HG03064 (cell line): ENCODE data around the gene PEX13.
"Not testable (repeated sequence)": the region's sequence is repeated elsewhere in the genome, so short reads cannot be mapped to it uniquely, and the experiment has no call there.

ENCODE experiments used
- ATAC-seq: cut with Tn5 transposase; IDR thresholded peaks from one replicate; pipeline ENCODE4 v1.9.1; 2021; ENCODE audit warnings: low read depth; ENCODE audit not compliant: unreplicated experiment

PEX13 gene

GRCh38 chr2:61005736-61006135, 11.8 kb upstream of the PEX13 start:
- ATAC-seq: no peak

DNA sequence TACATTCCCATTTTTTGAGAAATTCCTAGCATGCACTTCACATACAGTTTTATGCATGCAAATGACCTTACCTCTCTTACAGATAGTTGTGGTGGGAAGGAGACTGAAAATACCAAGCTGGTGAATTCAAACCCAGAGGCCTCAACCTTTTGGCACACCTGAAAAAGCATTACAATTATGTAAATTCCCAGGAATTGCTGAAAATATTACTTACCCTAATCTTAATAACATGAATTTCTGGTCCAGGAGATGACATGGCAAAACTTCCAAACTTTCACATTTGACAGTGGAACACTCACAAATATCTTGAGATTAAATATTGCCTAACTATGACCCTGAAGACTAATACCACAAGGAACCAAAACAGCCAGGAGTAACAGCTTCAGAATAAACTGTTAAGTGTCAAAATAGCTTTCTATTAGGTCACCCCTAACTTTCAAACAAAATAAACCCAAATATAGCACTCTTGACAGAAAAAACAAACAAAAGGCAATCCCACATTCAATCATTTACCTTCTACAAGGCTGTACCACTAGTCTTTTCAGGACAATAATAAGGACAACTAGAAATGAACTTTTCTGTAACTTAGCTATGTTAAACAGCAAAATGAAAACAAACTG, 10.9 kb upstream of the PEX13 start:
- no peak for ATAC-seq

- no peak for ATAC-seq
Measured at GRCh38 chr2:61009355-61009754, 8.2 kb upstream of the PEX13 start.

GRCh38 chr2:61011678-61012077, 5.8 kb upstream of the PEX13 start:
- ATAC-seq: no peak

- ATAC-seq: not testable (repeated sequence)
Measured at GRCh38 chr2:61012303-61012702, 5.2 kb upstream of the PEX13 start.

DNA sequence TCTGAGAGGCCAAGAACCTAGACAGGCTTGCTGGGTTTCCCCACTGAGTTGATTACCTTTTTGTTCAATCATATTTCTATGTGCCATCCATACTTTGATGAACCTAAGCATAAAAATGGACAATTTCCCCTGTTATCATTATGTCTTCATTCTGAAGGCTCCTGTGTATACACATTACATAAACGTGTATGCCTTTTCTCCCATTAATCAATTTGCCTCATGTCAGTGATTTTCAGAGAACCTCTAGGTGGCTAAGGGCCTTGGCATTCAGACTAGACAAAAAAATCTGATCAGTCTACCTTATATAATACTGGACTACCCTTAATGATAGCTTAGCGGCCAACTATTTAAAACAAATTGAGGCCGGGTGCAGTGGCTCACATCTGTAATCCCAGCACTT, 4.1 kb upstream of the PEX13 start:
- no peak for ATAC-seq

- ATAC-seq: no peak
Measured at GRCh38 chr2:61014763-61015162, 2.8 kb upstream of the PEX13 start.

- no peak for ATAC-seq
Measured at GRCh38 chr2:61015976-61016375, 1.5 kb upstream of the PEX13 start.

DNA sequence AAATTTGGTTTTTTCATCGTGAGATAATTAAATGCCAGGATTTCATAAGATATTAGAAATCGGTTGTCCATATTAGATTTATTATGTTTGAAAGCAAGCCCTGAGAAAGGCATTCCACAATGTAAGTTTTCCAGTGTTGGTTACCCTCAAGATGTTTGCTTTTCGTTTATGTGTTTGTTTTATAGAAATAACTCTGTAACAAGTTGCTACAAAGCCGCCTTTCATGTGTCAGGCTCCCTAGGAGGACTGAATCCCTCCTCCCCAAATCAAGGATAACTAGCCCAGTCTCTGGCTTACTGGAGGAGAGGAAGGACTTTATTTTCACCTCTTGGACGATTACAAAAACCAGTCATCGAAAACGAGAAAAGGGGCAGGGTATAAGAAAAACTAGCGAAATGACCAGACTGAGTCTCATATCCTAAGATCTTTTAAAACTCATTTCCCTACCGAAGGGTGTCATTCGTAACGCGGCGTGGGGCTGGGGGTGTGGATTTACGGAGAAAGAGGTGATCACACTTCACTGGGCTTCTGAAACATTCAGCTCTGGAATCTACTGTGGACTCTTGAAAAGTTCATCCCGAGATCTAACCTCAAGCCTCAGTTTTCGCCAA, 1.0 kb upstream of the PEX13 start:
- ATAC-seq: peak; percentile 2

GRCh38 chr2:61017003-61017555, 441 bp upstream of the PEX13 start:
- peak; percentile 49 for ATAC-seq

GRCh38 chr2:61018318-61018755, 817 bp downstream of the PEX13 start:
- no peak for ATAC-seq

DNA sequence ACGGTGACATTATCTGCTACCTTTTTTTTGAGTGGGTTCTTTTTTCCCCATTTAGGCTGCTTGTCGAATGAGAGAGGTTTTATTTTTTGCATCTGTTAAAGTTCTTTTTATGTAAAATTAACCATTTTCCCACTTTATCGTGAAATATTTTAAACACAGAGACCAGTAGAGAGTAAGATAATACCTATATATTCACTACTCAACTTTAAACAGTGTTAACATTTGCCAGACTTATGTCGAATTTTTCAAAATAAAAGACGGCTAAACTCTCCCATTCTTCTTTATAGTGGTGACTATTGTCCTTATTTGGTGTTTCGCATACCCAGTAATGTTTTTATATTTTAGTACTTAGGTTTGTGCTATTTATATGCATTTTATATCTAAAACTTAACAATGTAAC, 1.3 kb downstream of the PEX13 start:
- no peak for ATAC-seq

DNA sequence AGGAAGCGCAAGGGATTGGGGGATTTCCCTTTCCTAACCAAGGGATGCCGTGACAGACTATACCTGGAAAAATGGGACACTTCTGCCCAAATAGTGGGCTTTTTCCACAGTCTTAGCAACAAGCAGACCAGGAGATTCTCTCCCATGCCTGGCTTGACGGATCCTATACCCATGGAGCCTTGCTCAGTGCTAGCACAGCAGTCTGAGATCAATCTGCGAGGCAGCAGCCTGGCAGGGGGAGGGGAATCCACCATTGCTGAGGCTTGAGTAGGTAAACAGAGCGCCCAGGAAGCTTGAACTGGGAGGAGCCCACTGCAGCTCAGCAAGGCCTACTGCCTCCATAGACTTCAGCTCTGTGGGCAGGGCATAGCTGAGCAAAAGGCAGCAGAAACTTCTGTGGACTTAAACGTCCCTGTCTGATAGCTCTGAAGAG, 3.7 kb downstream of the PEX13 start:
- no peak for ATAC-seq

- no peak for ATAC-seq
Measured at GRCh38 chr2:61023670-61024069, 6.2 kb downstream of the PEX13 start.

GRCh38 chr2:61029533-61029932, 12.0 kb downstream of the PEX13 start:
- ATAC-seq: no peak

DNA sequence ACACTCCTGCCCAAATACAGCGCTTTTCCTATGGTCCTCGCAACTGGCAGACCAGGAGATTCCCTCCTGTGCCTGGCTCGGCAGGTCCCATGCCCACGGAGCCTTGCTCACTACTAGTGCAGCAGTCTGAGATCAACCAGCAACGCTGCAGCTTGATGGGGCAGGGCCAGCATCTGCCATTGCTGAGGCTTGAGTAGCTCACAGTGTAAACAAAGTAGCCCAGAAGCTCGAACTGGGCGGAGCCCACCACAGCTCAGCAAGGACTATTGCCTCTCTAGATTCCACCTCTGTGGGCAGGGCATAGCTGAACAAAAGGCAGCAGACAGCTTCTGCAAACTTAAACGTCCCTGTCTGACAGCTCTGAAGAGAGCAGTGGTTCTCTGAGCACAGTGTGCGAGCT, 17.1 kb downstream of the PEX13 start:
- ATAC-seq: not testable (repeated sequence)

DNA sequence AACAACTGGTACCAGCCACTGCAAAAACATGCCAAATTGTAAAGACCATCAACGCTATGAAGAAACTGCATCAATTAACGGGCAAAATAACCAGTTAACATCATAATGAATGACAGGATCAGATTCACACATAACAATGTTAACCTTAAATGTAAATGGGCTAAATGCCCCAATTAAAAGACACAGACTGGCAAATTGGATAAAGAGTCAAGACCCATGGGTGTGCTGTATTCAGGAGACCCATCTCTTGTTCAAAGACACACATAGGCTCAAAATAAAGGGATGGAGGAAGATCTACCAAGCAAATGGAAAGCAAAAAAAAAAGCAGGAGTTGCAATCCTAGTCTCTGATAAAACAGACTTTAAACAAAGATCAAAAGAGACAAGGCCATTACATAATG, 19.1 kb downstream of the PEX13 start:
- not testable (repeated sequence) for ATAC-seq

GRCh38 chr2:61042807-61043206, 25.3 kb downstream of the PEX13 start:
- ATAC-seq: no peak

- no peak for ATAC-seq
Measured at GRCh38 chr2:61044636-61045035, 27.1 kb downstream of the PEX13 start.

DNA sequence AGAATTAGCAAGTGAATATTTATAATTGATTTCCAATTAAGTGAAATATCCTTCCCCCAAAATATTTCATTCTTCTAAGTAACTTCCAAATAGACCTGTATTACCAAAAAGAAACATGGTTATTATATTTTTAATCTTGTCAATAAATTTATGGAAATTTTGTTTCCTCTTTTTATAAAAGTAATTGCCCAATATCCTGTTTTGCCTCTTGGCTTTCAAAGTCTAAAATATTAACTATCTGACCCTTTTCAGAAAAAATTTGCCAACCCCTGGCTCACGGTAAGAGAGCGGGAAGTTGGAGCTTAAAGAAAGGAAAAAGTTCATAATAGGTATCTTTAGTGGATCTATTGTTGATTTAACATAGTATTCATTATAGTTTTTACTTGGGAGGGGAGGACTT, 27.7 kb downstream of the PEX13 start:
- no peak for ATAC-seq

DNA sequence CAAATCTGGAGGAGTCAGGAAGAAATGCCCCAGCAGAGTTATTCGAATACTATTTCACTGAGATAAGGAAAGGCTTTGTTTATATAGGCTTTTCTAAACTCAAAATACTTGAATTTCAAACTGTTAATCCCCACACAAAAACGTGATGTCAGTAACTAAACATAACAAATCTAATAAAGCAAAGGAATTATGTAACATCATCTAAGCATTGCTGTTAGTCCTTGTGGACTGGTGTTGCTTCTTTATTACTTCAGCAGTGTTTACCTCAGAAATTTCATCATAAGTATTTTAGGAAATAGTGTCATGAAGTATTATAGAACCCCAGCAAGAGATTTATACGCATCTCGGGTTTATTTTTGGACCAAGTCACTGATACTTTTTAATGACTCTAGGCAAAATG, 28.5 kb downstream of the PEX13 start:
- no peak for ATAC-seq

- ATAC-seq: no peak
Measured at GRCh38 chr2:61055557-61055956, 38.0 kb downstream of the PEX13 start.
